Activated naive CD8-positive, alpha-beta T cell (primary cell): Measurements from ENCODE around the gene GBA2.

Experiments used
- H3K27ac Mint-ChIP-seq: one replicate; pipeline ENCODE4 v1.8.0; 2021; ENCODE audit warnings: mixed read lengths
- H3K27me3 Mint-ChIP-seq: one replicate; pipeline ENCODE4 v1.8.0; 2021; ENCODE audit warnings: mixed read lengths
- H3K36me3 Mint-ChIP-seq: one replicate; pipeline ENCODE4 v1.8.0; 2021; ENCODE audit warnings: mixed read lengths
- H3K4me1 Mint-ChIP-seq: one replicate; pipeline ENCODE4 v1.8.0; 2021; ENCODE audit warnings: low read depth, mixed read lengths
- H3K4me3 Mint-ChIP-seq: one replicate; pipeline ENCODE4 v1.8.0; 2021; ENCODE audit warnings: mild to moderate bottlenecking, mixed read lengths
- H3K9me3 Mint-ChIP-seq: one replicate; pipeline ENCODE4 v1.8.0; 2021; ENCODE audit warnings: low read depth, mixed read lengths

The GBA2 gene

GRCh38 chr9:35688558-35689541 is 60.2 kb downstream of the GBA2 start:
- H3K27me3 Mint-ChIP-seq, result no peaks in the 10 kb centered on the region
- H3K27ac Mint-ChIP-seq, result peak overlapping the region; percentile 22
- peak overlapping the region; percentile 65 for H3K4me3 Mint-ChIP-seq

GRCh38 chr9:35687972-35688557 is 61.0 kb downstream of the GBA2 start:
- H3K27me3 Mint-ChIP-seq, result no peaks in the 10 kb centered on the region
- no peaks in the 10 kb centered on the region for H3K36me3 Mint-ChIP-seq
- H3K9me3 Mint-ChIP-seq, result no peaks in the 10 kb centered on the region
- H3K4me1 Mint-ChIP-seq, result peaks cover 24% of the 10 kb centered on the region
- no peak overlapping the region for H3K27ac Mint-ChIP-seq
- no peak overlapping the region for H3K4me3 Mint-ChIP-seq

More at GRCh38 chr9:35688558-35689541, 60.2 kb downstream of the GBA2 start:
- no peaks in the 10 kb centered on the region for H3K9me3 Mint-ChIP-seq
- peaks cover 24% of the 10 kb centered on the region for H3K4me1 Mint-ChIP-seq
- H3K36me3 Mint-ChIP-seq, result no peaks in the 10 kb centered on the region

GRCh38 chr9:35687306-35687705 is 61.7 kb downstream of the GBA2 start:
- Mint-ChIP-seq H3K27me3 (no peaks in the 10 kb centered on the region), H3K36me3 (no peaks in the 10 kb centered on the region), H3K4me3 (no peak overlapping the region), H3K27ac (no peak overlapping the region), H3K9me3 (no peaks in the 10 kb centered on the region), H3K4me1 (peaks cover 24% of the 10 kb centered on the region)
